Peyer's patch (tissue), 4 donors: ENCODE data around the gene AKT3. TPM values are rescaled to one million over a fixed set of nuclear protein-coding genes. Genes with fewer than 3 reads are reported as not detected.

Source experiments
- DNase-seq, 3 donors: peaks; one replicate each; pipeline ENCODE4 v3.0.0-alpha.2; 2017 to 2019
- H3K27ac ChIP-seq, 4 donors: fragments of 200-600 bp; sonication (generic); one replicate each; pipeline ENCODE4 v1.5.1; 2016 to 2019
- H3K27me3 ChIP-seq, 2 donors: fragments of 200-600 bp; sonication (generic); one replicate each; pipeline ENCODE4 v1.5.1; 2019
- H3K36me3 ChIP-seq, 3 donors: fragments of 200-600 bp; sonication (generic); one replicate each; pipeline ENCODE4 v1.5.1; 2016 to 2019
- H3K4me1 ChIP-seq, 4 donors: fragments of 200-600 bp; sonication (generic); one replicate each; pipeline ENCODE4 v1.5.1; 2016 to 2019
- H3K4me3 ChIP-seq, 4 donors: fragments of 200-600 bp; sonication (generic); 1 replicate in 3 of 4; 2 replicates in 1 of 4; pipeline ENCODE4 v1.5.1; 2016 to 2019; ENCODE audit warnings: mild to moderate bottlenecking in 1 of 4
- H3K9me3 ChIP-seq, 4 donors: fragments of 200-600 bp; sonication (generic); one replicate each; pipeline ENCODE4 v1.5.1; 2016 to 2019; ENCODE audit warnings: mild to moderate bottlenecking in 1 of 4
- POLR2A ChIP-seq, 2 donors: fragments of 450-650 bp; IDR thresholded peaks; one replicate each; pipeline ENCODE4 v1.5.1; 2017; ENCODE audit warnings: antibody characterized with exemption in 2 of 2, mild to moderate bottlenecking in 2 of 2, moderate library complexity in 2 of 2
- total RNA-seq, 4 donors: library from RNA; depleted of rRNA; stranded (reverse); fragments of >200 nt; gene quantifications; one replicate each; pipeline ENCODE4 v1.1.0, GENCODE V29; 2016
- TF ChIP-seq, protein P1 (sequence below), 6 experiments: fragments of 450-650 bp in 4 of 6; fragments of 200-600 bp in 2 of 6; sonication (generic) in 1 of 6; IDR thresholded peaks; one replicate each; pipeline ENCODE4 v1.5.1; 2017 to 2019; ENCODE audit warnings: antibody characterized with exemption in 6 of 6, mild to moderate bottlenecking in 3 of 6, moderate library complexity in 1 of 6

The AKT3 gene
- total RNA-seq, 4 donors from 2014 or later = 4.4 to 71.8 (median 15.2) TPM

GRCh38 chr1:243801378-243801777, 48.7 kb downstream of the AKT3 start:
- no peak for TF ChIP-seq POLR2A (IDR thresholded peaks at IDR 0.05)
- TF ChIP-seq, protein P1, sequence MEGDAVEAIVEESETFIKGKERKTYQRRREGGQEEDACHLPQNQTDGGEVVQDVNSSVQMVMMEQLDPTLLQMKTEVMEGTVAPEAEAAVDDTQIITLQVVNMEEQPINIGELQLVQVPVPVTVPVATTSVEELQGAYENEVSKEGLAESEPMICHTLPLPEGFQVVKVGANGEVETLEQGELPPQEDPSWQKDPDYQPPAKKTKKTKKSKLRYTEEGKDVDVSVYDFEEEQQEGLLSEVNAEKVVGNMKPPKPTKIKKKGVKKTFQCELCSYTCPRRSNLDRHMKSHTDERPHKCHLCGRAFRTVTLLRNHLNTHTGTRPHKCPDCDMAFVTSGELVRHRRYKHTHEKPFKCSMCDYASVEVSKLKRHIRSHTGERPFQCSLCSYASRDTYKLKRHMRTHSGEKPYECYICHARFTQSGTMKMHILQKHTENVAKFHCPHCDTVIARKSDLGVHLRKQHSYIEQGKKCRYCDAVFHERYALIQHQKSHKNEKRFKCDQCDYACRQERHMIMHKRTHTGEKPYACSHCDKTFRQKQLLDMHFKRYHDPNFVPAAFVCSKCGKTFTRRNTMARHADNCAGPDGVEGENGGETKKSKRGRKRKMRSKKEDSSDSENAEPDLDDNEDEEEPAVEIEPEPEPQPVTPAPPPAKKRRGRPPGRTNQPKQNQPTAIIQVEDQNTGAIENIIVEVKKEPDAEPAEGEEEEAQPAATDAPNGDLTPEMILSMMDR (IDR thresholded peaks at IDR 0.05) = no peak
- DNase-seq = no peak
- Histone ChIP-seq H3K4me3 (no peak overlapping the region), H3K4me1 (no peaks in the 10 kb centered on the region), H3K9me3 (no peaks in the 10 kb centered on the region), H3K36me3 (no peaks in the 10 kb centered on the region), H3K27me3 (no peaks in the 10 kb centered on the region), H3K27ac (no peak overlapping the region)

- H3K27me3 ChIP-seq = no peaks in the 10 kb centered on the region
- H3K9me3 ChIP-seq = no peaks in the 10 kb centered on the region
- DNase-seq = no peak
- H3K4me1 ChIP-seq = no peaks in the 10 kb centered on the region
- no peaks in the 10 kb centered on the region for H3K36me3 ChIP-seq
- TF ChIP-seq, protein P1 (IDR thresholded peaks at IDR 0.05) = no peak
- TF ChIP-seq POLR2A (IDR thresholded peaks at IDR 0.05) = no peak
- H3K4me3 ChIP-seq = no peak overlapping the region
- no peak overlapping the region for H3K27ac ChIP-seq
Measured at GRCh38 chr1:243799908-243800307, 50.1 kb downstream of the AKT3 start.

- Histone ChIP-seq H3K4me1 (no peaks in the 10 kb centered on the region), H3K9me3 (no peaks in the 10 kb centered on the region), H3K36me3 (no peaks in the 10 kb centered on the region), H3K27me3 (no peaks in the 10 kb centered on the region), H3K27ac (no peak overlapping the region), H3K4me3 (no peak overlapping the region)
- DNase-seq = no peak
- TF ChIP-seq, protein P1 (IDR thresholded peaks at IDR 0.05) = no peak
- TF ChIP-seq POLR2A (IDR thresholded peaks at IDR 0.05) = no peak
Measured at GRCh38 chr1:243798726-243799125, 51.3 kb downstream of the AKT3 start.

DNA sequence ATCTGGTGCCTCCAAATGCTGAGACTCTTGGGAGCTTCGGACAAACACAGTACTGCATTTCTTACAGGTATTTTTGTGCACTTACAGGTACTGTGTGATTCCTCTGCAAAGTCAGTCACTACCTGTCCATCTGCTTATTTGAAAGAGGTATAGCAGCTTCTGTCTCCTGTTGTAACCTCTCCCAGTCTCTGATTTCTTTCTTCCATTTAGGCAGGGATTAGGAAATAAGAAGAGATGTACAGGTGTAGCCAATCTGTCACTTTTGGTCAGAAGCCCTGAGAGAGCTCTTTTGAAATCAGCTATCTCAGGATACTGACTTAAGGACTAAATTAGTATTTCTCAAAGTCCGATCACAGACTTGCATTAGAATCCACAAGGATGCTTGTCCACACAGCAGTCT, 54.0 kb downstream of the AKT3 start:
- Histone ChIP-seq H3K4me3 (no peak overlapping the region), H3K4me1 (peaks cover 0 to 6% (median 0%) of the 10 kb centered on the region in 4 donors), H3K27ac (no peak overlapping the region), H3K27me3 (no peaks in the 10 kb centered on the region), H3K9me3 (no peaks in the 10 kb centered on the region), H3K36me3 (no peaks in the 10 kb centered on the region)
- no peak for DNase-seq
- TF ChIP-seq, protein P1 (IDR thresholded peaks at IDR 0.05) = no peak
- no peak for TF ChIP-seq POLR2A (IDR thresholded peaks at IDR 0.05)

DNA sequence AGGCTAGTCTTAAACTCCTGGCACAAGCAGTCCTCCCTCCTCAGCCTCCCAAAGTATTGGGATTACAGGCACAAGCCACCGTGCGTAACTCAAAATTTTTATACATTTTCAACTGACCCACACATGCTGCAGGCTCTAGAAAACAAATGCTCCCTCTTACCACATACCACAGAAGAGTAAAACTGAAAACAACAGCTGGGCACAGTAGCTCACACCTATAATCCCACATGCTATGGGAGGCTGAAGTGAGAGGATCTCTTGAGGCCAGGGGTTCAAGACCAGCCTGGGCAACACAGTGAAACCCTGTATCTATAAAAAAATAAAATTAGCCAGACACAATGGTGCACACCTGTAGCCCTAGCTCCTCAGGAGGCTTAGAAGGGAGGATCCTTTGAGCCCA, 56.7 kb downstream of the AKT3 start:
- no peak overlapping the region for H3K4me3 ChIP-seq
- no peaks in the 10 kb centered on the region for H3K27me3 ChIP-seq
- H3K9me3 ChIP-seq = no peaks in the 10 kb centered on the region
- TF ChIP-seq, protein P1 (IDR thresholded peaks at IDR 0.05) = no peak
- TF ChIP-seq POLR2A (IDR thresholded peaks at IDR 0.05) = no peak
- H3K36me3 ChIP-seq = no peaks in the 10 kb centered on the region
- H3K27ac ChIP-seq = no peak overlapping the region
- DNase-seq = no peak
- H3K4me1 ChIP-seq = peaks cover 0 to 6% (median 1%) of the 10 kb centered on the region in 4 donors

DNA sequence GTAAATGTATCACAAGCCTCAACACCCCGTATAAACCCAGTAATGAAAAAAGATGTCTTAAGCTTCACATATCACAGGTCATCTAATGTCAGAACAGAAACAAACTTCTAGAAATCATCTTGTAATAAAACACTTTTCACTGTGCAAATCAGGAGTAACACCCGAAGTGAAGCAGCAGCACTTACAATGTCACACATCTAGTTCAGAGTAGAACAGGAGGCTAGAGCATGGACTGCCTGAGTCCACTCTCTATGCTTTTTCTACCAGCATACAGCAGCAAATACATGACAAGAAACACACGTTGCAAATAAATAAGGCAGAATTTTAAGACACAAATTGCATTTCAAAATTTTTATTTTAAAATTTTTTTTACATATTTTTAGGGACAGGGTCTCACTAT, 57.2 kb downstream of the AKT3 start:
- no peaks in the 10 kb centered on the region for H3K36me3 ChIP-seq
- no peaks in the 10 kb centered on the region for H3K9me3 ChIP-seq
- TF ChIP-seq POLR2A (IDR thresholded peaks at IDR 0.05) = no peak
- TF ChIP-seq, protein P1 (IDR thresholded peaks at IDR 0.05) = no peak
- peaks cover 0 to 6% (median 1%) of the 10 kb centered on the region in 4 donors for H3K4me1 ChIP-seq
- no peak overlapping the region for H3K27ac ChIP-seq
- no peak for DNase-seq
- H3K27me3 ChIP-seq = no peaks in the 10 kb centered on the region
- H3K4me3 ChIP-seq = no peak overlapping the region
